GM18951 (cell line): Measurements from ENCODE around the gene MAU2.

Experiments used
- POLR2A ChIP-seq: IDR thresholded peaks from 4 replicates; pipeline ENCODE4 v1.6.1; 2011; ENCODE audit warnings: mild to moderate bottlenecking; ENCODE audit not compliant: insufficient read length, insufficient read depth; ENCODE audit errors: extremely low read depth
- in situ Hi-C: fragments of 300-500 bp; cut with MboI; formaldehyde crosslinking; loops from one replicate; pipeline ENCODE4 v1.12.0; 2022; ENCODE audit warnings: low sequenced_read_pairs, mixed read lengths, inconsistent platforms; ENCODE audit not compliant: unreplicated experiment

Gene MAU2

DNA sequence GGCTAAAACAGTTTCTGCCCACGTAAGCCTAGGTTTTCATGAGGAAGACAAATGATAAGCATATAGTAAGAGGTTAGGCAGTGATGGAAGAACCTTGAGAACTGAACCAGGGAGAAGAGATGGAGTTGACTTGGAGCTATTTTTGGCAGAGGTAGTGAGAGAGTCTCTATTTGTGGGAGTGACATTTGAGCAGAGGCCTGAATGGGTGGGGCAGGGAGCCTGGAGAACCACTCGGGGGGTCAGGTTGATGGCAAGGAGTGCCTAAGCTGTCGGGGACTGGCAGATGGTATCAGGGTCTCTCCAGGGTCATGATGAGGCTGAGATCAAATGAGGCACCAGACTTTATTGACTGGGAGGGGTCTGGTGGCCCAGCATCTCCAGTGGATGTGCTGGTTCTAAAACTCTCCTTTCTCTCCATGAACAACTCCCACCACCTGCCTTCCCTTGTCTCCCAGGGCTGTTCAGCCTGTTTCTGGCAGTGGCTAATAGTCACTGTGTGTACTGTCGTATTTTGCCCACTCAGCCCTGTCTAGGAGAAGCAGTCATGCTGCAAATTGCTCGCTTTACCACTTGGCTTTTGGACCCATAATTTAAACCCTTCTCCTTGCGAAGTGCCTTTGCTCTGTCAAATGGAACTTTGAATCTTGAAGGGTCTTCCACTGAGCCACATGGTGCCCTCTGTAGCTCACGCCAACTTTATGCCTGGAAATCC, 3.6 kb downstream of the MAU2 start:
- in situ Hi-C loops = no loop called here
- TF ChIP-seq POLR2A = no peak

- TF ChIP-seq POLR2A = no peak
- in situ Hi-C loops = no loop called here
These were observed 7.0 kb downstream of the MAU2 start for GRCh38 chr19:19327672-19328071.

GRCh38 chr19:19329126-19329525, 8.5 kb downstream of the MAU2 start:
- in situ Hi-C loops = no loop called here
- no peak for TF ChIP-seq POLR2A

- no peak for TF ChIP-seq POLR2A
These were observed 13.7 kb downstream of the MAU2 start for GRCh38 chr19:19334063-19334988.

GRCh38 chr19:19334989-19335344, 14.3 kb downstream of the MAU2 start:
- in situ Hi-C loops = no loop called here
- no peak for TF ChIP-seq POLR2A

More at GRCh38 chr19:19334063-19334988, 13.7 kb downstream of the MAU2 start:
- in situ Hi-C loops = no loop called here

GRCh38 chr19:19335408-19336158, 15.0 kb downstream of the MAU2 start:
- no peak for TF ChIP-seq POLR2A
- in situ Hi-C loops = no loop called here

- in situ Hi-C loops = no loop called here
- no peak for TF ChIP-seq POLR2A
These were observed 16.0 kb downstream of the MAU2 start for GRCh38 chr19:19336597-19336996.

DNA sequence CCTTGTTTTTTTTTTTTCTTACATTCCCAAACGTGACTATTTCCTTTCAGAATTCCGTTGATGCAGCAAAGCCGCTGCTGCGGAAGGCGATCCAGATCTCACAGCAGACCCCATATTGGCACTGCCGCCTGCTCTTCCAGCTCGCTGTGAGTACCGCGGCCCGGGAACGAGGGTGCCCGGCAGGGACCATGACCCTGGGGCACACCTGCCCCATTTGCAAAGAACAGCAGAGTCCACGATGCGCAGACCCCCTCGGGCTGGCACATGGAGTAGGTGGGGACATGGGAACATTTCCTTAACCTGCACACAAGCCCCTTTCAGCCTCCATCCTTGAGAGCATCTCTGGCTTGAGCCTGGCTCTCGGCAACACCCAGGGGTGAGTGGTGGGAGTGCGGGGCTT, 16.5 kb downstream of the MAU2 start:
- TF ChIP-seq POLR2A = no peak
- in situ Hi-C loops = no loop called here

DNA sequence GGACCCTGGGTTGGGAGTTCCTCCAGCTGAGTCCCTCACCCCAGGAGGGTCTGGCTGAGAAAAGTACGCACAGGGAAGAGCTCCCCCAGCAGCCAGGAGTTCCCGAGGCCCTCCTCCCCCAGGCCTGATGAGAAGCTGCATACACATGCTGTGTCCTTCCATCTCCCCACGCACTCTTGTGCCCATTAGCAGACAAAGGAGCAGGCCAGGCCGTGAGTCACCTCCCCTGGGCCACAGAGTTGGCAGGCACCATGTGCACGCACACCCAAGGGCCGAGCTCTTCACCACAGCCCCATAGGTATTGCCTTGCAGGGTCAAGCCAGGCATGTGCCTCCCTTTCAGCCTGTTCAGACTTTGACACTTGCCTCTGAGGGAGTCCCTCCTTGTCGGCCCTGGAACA, 17.5 kb downstream of the MAU2 start:
- in situ Hi-C loops = no loop called here

DNA sequence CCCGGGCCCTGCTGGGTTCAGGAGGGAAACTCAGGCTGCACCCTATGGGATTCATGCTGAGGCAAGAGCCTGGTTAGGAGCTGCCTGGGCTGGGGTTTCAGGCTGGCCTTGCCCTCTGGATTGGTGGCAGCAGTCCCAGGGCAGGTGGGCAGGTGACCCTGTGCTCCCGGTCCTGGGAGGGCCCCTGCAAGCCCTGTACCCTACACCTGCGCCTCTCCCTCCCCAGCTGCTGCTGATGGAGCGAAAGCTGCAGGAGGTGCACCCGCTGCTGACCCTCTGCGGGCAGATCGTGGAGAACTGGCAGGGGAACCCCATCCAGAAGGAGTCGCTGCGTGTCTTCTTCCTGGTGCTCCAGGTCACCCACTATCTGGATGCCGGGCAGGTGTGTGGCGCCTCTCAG, 20.4 kb downstream of the MAU2 start:
- no peak for TF ChIP-seq POLR2A
- in situ Hi-C loops = no loop called here

More for the DNA sequence above, 17.5 kb downstream of the MAU2 start:
- TF ChIP-seq POLR2A = no peak

- in situ Hi-C loops = no loop called here
- no peak for TF ChIP-seq POLR2A
These were observed 21.7 kb downstream of the MAU2 start for GRCh38 chr19:19342086-19343015.

GRCh38 chr19:19343016-19343362, 22.4 kb downstream of the MAU2 start:
- no peak for TF ChIP-seq POLR2A
- in situ Hi-C loops = no loop called here

DNA sequence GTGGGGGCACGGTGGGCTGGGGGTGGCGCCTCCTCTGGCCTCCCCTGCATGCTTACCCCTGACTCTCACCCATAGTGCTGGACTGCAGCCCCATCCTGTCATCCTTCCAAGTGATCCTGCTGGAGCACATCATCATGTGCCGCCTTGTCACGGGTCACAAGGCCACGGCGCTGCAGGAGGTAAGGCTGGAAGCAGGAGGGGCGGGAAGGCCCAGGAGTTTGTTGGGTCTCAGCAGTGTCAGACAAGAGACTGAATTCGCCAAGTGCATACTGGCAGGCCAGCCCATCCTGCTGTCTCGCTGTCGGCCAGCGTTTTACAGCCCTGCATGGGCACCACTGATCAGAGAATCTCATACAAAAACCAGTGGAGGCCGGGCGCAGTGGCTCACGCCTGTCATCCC, 23.1 kb downstream of the MAU2 start:
- no peak for TF ChIP-seq POLR2A
- in situ Hi-C loops = no loop called here

GRCh38 chr19:19345232-19345631, 24.6 kb downstream of the MAU2 start:
- TF ChIP-seq POLR2A = no peak
- in situ Hi-C loops = no loop called here
